ENCODE data around the gene TUSC2. TPM values are rescaled to one million over a fixed set of nuclear protein-coding genes. Genes with fewer than 3 reads are reported as not detected.

Gene TUSC2
- total RNA-seq, 1 donor from 2014 or later, result 32.9 TPM

DNA sequence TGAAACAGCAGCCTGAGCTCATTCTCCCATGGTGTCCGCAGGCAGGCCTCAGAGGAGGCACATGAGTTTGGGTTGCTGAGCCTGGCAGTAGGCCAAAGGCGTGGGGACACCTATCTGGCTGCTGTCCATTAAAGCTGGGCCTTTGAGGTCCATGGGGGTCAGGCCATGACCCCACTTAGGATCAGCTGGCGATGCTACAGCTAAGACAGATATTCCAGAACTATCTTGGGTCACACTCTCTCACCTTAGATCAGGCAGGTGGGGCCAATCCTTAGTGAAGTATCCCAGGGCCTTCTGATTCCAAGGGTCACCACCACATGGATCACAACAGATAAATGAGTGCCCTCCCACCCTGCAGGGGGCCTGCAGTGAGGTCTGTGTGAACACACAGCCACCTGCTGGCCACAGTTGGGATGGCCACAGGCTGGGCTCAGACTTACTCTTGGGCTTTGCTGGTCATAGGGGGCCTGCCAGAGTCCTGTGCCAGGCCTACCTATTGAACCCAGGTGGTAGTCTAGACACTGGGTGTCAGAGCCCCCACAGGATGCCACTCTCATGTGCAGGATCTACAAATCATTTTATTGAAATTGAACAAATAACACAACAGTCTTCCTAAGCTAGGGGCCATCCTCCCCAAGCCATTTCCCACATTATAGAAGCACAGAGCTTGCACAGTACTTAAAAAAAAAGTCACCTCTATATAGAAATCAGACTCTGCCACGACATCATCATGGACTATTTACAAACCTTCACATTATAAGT, 3.5 kb downstream of the TUSC2 start:
- Histone ChIP-seq H3K36me3 (peaks cover 31% of the 10 kb centered on the region), H3K4me3 (peak overlapping the region; percentile 86), H3K27ac (replicated peaks) (peak overlapping the region; percentile 99), H3K27me3 (ENCODE audit: low read depth) (no peaks in the 10 kb centered on the region), H3K9me3 (replicated peaks) (no peaks in the 10 kb centered on the region), H3K4me1 (peaks cover 90% of the 10 kb centered on the region)
- peak; percentile 74 for DNase-seq
- intact Hi-C loops (cut with micrococcal nuclease), result no loop called here
- TF ChIP-seq, protein P1, sequence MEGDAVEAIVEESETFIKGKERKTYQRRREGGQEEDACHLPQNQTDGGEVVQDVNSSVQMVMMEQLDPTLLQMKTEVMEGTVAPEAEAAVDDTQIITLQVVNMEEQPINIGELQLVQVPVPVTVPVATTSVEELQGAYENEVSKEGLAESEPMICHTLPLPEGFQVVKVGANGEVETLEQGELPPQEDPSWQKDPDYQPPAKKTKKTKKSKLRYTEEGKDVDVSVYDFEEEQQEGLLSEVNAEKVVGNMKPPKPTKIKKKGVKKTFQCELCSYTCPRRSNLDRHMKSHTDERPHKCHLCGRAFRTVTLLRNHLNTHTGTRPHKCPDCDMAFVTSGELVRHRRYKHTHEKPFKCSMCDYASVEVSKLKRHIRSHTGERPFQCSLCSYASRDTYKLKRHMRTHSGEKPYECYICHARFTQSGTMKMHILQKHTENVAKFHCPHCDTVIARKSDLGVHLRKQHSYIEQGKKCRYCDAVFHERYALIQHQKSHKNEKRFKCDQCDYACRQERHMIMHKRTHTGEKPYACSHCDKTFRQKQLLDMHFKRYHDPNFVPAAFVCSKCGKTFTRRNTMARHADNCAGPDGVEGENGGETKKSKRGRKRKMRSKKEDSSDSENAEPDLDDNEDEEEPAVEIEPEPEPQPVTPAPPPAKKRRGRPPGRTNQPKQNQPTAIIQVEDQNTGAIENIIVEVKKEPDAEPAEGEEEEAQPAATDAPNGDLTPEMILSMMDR (IDR thresholded peaks at IDR 0.05; ENCODE audit: borderline replicate concordance), result peak; percentile 92

DNA sequence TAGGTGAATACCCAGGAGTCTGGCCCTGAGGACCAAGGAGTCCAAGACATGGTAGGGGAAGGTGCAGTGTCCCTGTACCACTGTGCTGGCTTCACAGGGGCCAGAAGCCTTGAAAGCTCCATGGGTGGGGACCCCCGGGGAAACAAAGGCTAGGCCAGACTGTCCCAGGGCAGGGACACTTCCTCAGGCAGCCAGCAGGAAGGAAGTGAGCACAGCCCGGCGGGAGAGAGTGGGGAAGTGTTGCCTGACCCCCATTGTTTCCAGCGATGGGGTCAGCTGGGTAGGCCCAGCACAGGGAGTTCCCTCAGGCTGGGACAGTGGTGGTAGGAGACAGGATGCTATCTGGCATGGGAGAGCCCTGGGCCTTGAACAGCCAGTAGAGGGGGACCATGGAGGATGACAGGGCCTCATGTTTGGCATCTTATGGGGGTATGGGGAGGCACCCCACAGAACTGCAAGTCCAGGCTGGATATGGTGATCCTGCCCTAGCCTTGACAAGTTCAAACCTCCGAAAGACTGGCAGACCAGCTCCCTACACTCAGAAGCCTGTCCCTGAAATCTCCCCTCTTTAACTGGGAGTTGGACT, 4.3 kb downstream of the TUSC2 start:
- Histone ChIP-seq H3K4me1 (peaks cover 93% of the 10 kb centered on the region), H3K9me3 (replicated peaks) (no peaks in the 10 kb centered on the region), H3K4me3 (peak overlapping the region; percentile 86), H3K36me3 (peaks cover 33% of the 10 kb centered on the region), H3K27ac (replicated peaks) (peak overlapping the region; percentile 99), H3K27me3 (ENCODE audit: low read depth) (no peaks in the 10 kb centered on the region)
- peak; percentile 74 for DNase-seq
- TF ChIP-seq, protein P1 (IDR thresholded peaks at IDR 0.05; ENCODE audit: borderline replicate concordance), result no peak
- intact Hi-C loops (cut with micrococcal nuclease), result no loop called here

DNA sequence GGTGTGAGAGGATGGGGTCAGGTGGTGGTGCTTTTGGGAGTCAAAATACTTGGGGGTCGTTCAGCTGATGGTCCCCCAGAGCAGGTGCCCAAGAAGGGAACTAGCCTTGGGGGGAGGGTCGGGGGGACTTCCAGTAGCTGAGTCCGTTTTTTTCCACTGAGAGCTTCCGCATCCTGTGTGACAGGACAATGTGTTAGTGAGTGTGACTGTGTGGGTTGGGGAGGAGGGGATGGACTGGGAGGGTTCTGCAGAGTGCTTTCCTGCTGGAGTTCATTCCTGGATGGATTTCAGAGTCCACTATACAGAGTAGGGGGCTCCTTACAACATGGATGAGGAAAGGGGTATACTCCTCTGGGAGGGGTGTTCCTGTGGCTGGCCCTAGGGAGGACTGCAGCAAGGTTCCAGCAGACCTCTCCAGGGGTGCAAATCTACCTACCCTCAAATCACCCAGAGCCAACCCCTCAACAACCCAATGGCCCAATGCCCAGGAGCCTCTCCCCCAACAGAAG, 4.9 kb downstream of the TUSC2 start:
- TF ChIP-seq, protein P1 (IDR thresholded peaks at IDR 0.05; ENCODE audit: borderline replicate concordance), result no peak
- H3K9me3 ChIP-seq (replicated peaks), result no peaks in the 10 kb centered on the region
- DNase-seq, result peak; percentile 47
- H3K4me3 ChIP-seq, result peak overlapping the region; percentile 86
- peaks cover 39% of the 10 kb centered on the region for H3K36me3 ChIP-seq
- intact Hi-C loops (cut with micrococcal nuclease), result no loop called here
- peak overlapping the region; percentile 99 for H3K27ac ChIP-seq (replicated peaks)
- no peaks in the 10 kb centered on the region for H3K27me3 ChIP-seq (ENCODE audit: low read depth)
- peaks cover 93% of the 10 kb centered on the region for H3K4me1 ChIP-seq

DNA sequence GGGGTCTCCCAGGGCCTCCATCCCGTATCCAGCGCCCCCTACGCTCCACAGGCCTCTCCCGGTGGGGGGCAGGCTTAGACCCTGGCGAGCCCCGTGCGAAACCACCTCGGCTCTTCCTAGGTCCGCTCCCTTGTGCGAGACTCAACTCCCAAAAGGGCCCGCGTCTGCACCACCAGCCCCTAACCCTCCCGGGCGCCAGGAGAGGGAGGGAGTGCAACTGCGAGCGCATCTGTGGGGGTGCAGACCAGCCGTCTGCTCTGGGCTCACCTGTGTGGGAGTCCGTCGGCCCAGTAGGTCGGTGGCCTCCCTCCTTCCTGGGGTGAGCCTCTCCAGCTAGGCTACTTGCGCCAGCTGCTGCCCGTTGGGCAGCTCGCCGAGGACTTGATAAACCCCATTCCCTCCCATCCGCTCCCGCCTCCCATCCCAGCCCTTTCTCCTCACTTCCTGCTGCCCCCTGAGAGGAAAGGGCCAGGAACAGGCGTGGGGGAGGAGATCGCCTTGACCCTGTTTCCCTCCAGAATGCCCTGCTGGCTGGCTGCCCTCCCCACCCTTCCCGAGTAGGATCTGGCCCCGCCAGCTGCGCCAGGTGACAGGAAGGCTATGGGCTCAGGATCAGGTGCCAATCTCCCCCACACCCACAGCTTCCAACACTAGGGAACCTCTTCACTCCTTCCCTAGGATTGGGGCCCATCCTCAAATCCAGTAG, 5.5 kb downstream of the TUSC2 start, which contains the start of gene HYAL2:
Gene HYAL2 (minus strand): TSS at position 360 of the 706 bp plus-strand sequence. CDS start 2,256 bp downstream, outside the sequence.
- H3K9me3 ChIP-seq (replicated peaks), result no peaks in the 10 kb centered on the region
- TF ChIP-seq, protein P1 (IDR thresholded peaks at IDR 0.05; ENCODE audit: borderline replicate concordance), result no peak
- no peaks in the 10 kb centered on the region for H3K27me3 ChIP-seq (ENCODE audit: low read depth)
- peak; percentile 73 for DNase-seq
- intact Hi-C loops (cut with micrococcal nuclease), result no loop called here
- peak within 1 kb of the TSS; percentile 86 for H3K4me3 ChIP-seq
- peaks cover 93% of the 10 kb centered on the region for H3K4me1 ChIP-seq
- peak within 1 kb of the TSS; percentile 99 for H3K27ac ChIP-seq (replicated peaks)
- peaks cover 45% of the 10 kb centered on the region for H3K36me3 ChIP-seq

DNA sequence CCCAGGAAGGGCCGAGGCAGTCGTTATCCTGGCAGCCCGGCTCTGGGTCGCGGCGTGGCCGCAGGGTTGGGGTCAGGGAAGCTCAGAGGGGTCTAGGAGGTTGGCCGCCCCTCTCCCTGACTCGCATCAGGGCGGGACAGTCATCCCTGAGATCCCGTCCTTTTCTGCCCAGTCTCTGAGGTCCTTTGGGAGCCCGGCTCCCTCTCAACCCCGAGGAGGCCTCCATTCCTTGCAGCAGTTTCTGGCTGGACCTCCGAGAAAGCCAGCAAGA, 6.0 kb downstream of the TUSC2 start:
- H3K27me3 ChIP-seq (ENCODE audit: low read depth), result no peaks in the 10 kb centered on the region
- intact Hi-C loops (cut with micrococcal nuclease), result no loop called here
- H3K27ac ChIP-seq (replicated peaks), result peak overlapping the region; percentile 99
- H3K4me3 ChIP-seq, result peak overlapping the region; percentile 86
- H3K4me1 ChIP-seq, result peaks cover 93% of the 10 kb centered on the region
- H3K9me3 ChIP-seq (replicated peaks), result no peaks in the 10 kb centered on the region
- no peak for DNase-seq
- peaks cover 50% of the 10 kb centered on the region for H3K36me3 ChIP-seq
- TF ChIP-seq, protein P1 (IDR thresholded peaks at IDR 0.05; ENCODE audit: borderline replicate concordance), result no peak
